Measurements from ENCODE around the gene COL11A2.

Gene COL11A2

GRCh38 chr6:33185190-33185589, 7.1 kb downstream of the COL11A2 start:
- H3K4me3 ChIP-seq (ENCODE audit: low read depth, low read length) = no peak overlapping the region
- no peak for TF ChIP-seq CTCF (IDR thresholded peaks at IDR 0.05; ENCODE audit: borderline replicate concordance, insufficient read depth, low read depth, low read length)

GRCh38 chr6:33183071-33183683, 9.1 kb downstream of the COL11A2 start:
- H3K4me3 ChIP-seq (ENCODE audit: low read depth, low read length) = no peak overlapping the region
- no peak for TF ChIP-seq CTCF (IDR thresholded peaks at IDR 0.05; ENCODE audit: borderline replicate concordance, insufficient read depth, low read depth, low read length)

GRCh38 chr6:33181141-33181540, 11.1 kb downstream of the COL11A2 start:
- TF ChIP-seq CTCF (IDR thresholded peaks at IDR 0.05; ENCODE audit: borderline replicate concordance, insufficient read depth, low read depth, low read length) = no peak
- H3K4me3 ChIP-seq (ENCODE audit: low read depth, low read length) = no peak overlapping the region

GRCh38 chr6:33178755-33179475, 13.4 kb downstream of the COL11A2 start:
- no peak for TF ChIP-seq CTCF (IDR thresholded peaks at IDR 0.05; ENCODE audit: borderline replicate concordance, insufficient read depth, low read depth, low read length)
- no peak overlapping the region for H3K4me3 ChIP-seq (ENCODE audit: low read depth, low read length)

- TF ChIP-seq CTCF (IDR thresholded peaks at IDR 0.05; ENCODE audit: borderline replicate concordance, insufficient read depth, low read depth, low read length) = no peak
- no peak overlapping the region for H3K4me3 ChIP-seq (ENCODE audit: low read depth, low read length)
Measured at GRCh38 chr6:33177552-33178446, 14.5 kb downstream of the COL11A2 start.

GRCh38 chr6:33176906-33177305, 15.4 kb downstream of the COL11A2 start:
- TF ChIP-seq CTCF (IDR thresholded peaks at IDR 0.05; ENCODE audit: borderline replicate concordance, insufficient read depth, low read depth, low read length) = no peak
- no peak overlapping the region for H3K4me3 ChIP-seq (ENCODE audit: low read depth, low read length)
